Right cardiac atrium (tissue), 5 donors: ENCODE results near the gene EFHC1. TPM values are rescaled to one million over a fixed set of nuclear protein-coding genes. Genes with fewer than 3 reads are reported as not detected.
A peak's percentile ranks its signal among the peaks of the same experiment; 100 is the strongest.

Source experiments
- ATAC-seq, 2 donors: fragments of 200-7000 bp; cut with Tn5 transposase; one replicate each; pipeline versions ENCODE4 v1.8.0 to v1.9.1; 2020; ENCODE audit warnings: moderate library complexity in 2 of 2, mild to moderate bottlenecking in 1 of 2
- DNase-seq, 3 donors: peaks; one replicate each; pipeline ENCODE4 v3.0.0-alpha.2; 2020
- H3K27ac ChIP-seq: one replicate; pipeline ENCODE4 v1.5.1; 2013; ENCODE audit warnings: mild to moderate bottlenecking, low read length, control low read depth, moderate library complexity
- H3K27me3 ChIP-seq: one replicate; pipeline ENCODE4 v1.6.1; 2013; ENCODE audit not compliant: control insufficient read depth, insufficient read depth
- H3K4me1 ChIP-seq: one replicate; pipeline ENCODE4 v1.6.1; 2013; ENCODE audit warnings: low read length; ENCODE audit not compliant: control insufficient read depth, insufficient read depth
- H3K4me3 ChIP-seq: one replicate; pipeline ENCODE4 v1.5.1; 2013; ENCODE audit warnings: low read length, control low read depth
- H3K9me3 ChIP-seq: one replicate; pipeline ENCODE4 v1.6.1; 2013; ENCODE audit warnings: low read length; ENCODE audit not compliant: control insufficient read depth
- WGBS: extraction: QIAGEN DNeasy Blood & Tissue Kit; methylation state at CpG from one replicate; pipeline ENCODE4 v1.1.7; 2013; 5-methylcytosine and 5-hydroxymethylcytosine counted together
- intact Hi-C, 4 donors: fragments of 100-400 bp; cut with DNase I; formaldehyde crosslinking; loops; one replicate each; pipeline versions ENCODE4 v1.11.0 to v1.14.0; 2022 to 2023
- polyA plus RNA-seq: library from polyadenylated mRNA; stranded (reverse); fragments of 200-250 nt; gene quantifications from one replicate; pipeline ENCODE4 v1.2.3, GENCODE V29; 2013
- total RNA-seq, 4 donors: library from RNA; stranded (reverse); fragmentation: NEBNext Ultra II Directional; extraction: Animal tissue kit (Norgen Biotek cat#: 25700); gene quantifications; one replicate each; pipeline ENCODE4 v1.2.1, GENCODE V29; 2021
- donor health status: healthy with polysubstance abuse.
- donor health status: DM: no; HTN: yes; CAD: no.
- donor health status: DM: no; HTN: no; CAD: no.
- donor health status: DM: no; HTN: yes; CAD: no; lungs with severe emphysema.
- donor health status: DM: yes; HTN: yes; CAD: no.

Gene EFHC1
- total and polyA plus RNA-seq, 5 donors: 4.9 to 10.5 (median 10.0) TPM

DNA sequence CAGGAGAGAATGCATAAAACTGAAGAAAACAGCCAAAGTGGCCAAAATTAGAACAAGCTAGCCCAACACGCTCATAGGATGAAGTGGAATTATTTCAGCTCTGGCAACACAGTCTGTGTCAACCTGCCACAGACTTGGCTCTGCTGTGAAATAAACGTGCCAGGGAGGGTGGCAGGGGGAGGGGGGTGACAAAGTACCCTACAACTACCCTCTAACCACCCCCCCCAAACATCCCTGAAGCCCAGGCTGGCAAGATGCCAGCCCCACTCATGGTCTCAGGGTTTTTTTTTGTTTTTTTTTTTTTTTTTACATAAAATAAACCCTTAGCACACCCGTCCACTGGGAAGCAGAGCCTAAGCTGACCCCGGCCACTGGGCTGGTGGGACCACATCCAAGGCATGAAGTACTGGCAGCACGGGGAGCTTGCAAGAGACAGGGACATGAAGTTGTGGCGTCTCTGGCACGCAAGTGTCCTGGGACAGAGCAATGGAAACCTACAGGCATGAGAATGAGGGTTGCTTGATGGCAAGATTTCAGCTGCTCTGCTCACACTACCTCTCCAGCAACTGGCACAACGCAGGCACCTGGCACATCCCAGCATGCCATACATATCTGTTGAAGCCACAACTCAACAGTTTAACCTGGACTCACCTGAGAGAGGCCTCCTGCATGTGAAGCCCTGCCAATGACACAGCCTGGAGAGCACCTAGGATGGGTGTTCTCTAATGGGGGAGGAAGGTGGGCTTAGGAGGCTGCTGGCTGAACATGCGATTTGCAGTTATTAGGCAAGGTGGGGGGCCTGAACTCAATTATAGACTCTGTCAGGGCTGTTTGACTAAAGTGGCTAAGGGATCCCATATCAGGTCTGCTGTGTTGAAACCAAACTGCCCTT is 80.3 kb downstream of the EFHC1 start:
- intact Hi-C loops: loop anchor here in 3 of 4 donors (2.0 to 10.0 kb wide), 4 partner anchors 74 to 82 kb away; partner anchors contain the start of genes TRAM2 (in 3 of the 3) and EFHC1 (in 1 of the 3)
- H3K9me3 ChIP-seq: no peaks in the 10 kb centered on the region
- H3K27ac ChIP-seq: peak overlapping the region; percentile 97
- 56% methylated on average over 9 of the region's 9 CpGs for WGBS
- peak; percentile 47 to 74 (median 72) for DNase-seq
- H3K27me3 ChIP-seq: no peaks in the 10 kb centered on the region
- peak in 1 of 2 donors; percentile 23 for ATAC-seq
- no peak overlapping the region for H3K4me3 ChIP-seq
- peaks cover 16% of the 10 kb centered on the region for H3K4me1 ChIP-seq

DNA sequence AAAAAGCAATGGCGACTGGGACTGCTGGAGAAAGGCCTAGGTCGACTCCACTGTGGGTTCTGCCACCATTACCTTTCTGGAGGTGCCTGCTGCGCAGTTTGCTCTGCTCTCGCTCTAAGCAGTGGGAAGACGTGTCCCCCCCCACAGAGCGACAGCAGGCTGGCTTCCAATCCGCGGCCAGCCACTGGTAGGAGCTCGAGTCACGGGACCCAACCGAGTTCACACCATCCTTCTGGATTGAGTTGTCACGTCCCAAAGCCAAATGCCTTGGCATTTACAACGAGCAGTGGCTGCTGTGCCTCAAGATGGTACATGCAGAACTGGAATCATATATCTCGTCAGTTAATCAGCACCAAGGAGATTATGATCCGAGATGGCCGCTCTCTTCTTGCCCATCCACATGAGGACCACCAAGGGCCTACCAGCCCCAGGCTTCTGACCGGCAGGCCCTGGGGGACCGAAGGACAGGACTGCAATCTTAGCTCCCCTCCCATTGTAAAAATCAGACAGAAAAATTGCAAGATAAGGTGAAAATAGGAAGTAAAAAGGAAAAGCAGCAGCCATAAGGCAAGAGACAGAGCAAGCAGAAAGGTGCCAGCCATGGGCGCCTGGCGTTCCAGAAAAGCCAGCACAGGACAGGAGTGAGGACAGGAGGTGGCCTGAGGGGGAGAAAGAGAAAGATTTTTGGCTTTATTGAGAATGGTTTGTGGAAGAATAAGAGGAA is 82.3 kb downstream of the EFHC1 start:
- Histone ChIP-seq H3K4me3 (no peak overlapping the region), H3K27ac (no peak overlapping the region), H3K4me1 (peaks cover 22% of the 10 kb centered on the region), H3K9me3 (no peaks in the 10 kb centered on the region), H3K27me3 (no peaks in the 10 kb centered on the region)
- intact Hi-C loops: loop anchor here in 3 of 4 donors (5.0 to 10.0 kb wide), 3 partner anchors 72 to 78 kb away; partner anchors contain the start of genes TRAM2 (in 3 of the 3) and EFHC1 (in 1 of the 3)
- ATAC-seq (no peak), DNase-seq (no peak)
- 83% methylated on average over 20 of the region's 20 CpGs for WGBS

DNA sequence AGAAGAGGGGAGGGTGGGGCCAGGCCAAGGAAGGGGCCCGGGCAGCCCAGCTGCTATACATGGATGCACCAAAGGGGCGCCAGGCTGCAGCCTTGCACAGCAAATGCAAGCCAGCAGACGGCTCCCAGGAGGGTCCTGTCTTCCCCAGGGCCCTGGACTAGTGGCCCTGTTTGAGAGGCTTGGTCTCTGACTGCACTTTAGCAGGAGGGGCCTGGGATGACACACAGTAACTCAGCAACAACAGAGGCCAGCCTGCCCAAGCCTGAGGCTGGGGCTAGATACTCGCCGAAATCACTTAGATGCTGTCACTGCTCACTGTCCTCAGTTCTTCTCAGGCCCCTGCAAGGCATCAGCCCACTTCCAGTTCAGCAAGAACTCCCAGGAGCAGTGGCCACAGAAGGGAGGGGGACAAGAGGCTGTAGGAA is 83.2 kb downstream of the EFHC1 start:
- Histone ChIP-seq H3K27ac (peak overlapping the region; percentile 58), H3K4me1 (peaks cover 20% of the 10 kb centered on the region), H3K9me3 (no peaks in the 10 kb centered on the region), H3K4me3 (no peak overlapping the region), H3K27me3 (no peaks in the 10 kb centered on the region)
- intact Hi-C loops: loop anchor here in 3 of 4 donors (5.0 to 10.0 kb wide), 3 partner anchors 71 to 79 kb away; partner anchors contain the start of genes TRAM2 (in 3 of the 3) and EFHC1 (in 1 of the 3)
- ATAC-seq (no peak), DNase-seq (no peak)
- 64% methylated on average over 5 of the region's 5 CpGs for WGBS

DNA sequence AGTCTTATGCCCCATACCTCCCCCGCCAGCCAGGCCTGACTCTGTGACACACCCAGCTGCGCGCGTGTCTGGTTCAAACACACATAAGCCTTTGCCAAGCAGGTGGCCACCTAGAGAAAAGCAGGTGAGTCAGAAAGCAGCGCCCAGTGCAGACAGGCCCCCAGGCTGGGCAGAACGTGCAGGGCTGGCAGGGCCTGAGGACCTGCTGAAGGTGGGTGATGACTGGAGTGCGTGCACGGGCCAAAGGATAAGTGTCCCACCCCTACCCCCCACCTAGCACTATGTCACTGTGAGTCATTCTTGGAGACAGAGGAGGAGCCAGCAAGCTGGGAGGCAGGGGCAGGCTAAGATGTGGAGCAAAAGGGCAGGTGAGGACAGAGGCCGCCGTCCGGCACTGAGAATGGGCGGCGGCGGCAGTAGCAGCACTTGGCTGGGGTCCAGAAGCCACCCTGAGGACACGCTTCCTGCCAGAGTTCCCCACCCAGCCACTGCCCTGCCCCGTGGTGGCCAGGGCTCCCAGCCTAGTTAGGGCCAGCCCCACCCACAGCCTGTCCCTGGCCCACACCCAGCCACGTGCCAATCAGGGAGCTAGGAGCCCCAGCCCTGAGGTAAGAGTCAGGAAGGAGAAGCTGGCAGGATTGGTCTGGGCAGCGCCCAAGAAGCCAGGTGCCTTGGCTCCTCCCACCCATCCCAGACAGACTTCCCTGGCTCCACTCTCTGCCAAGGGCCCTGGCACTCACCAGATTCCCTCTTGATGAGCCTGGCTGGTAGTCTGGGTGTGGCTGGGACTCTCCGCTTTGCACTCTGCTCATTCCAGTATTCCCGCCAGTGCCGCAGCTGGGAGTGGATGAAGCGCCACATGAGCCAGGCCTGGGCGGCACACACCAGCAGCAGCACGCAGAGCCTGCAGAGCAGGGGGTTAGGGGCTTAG is 84.0 kb downstream of the EFHC1 start:
- no peaks in the 10 kb centered on the region for H3K27me3 ChIP-seq
- 41% methylated on average over 24 of the region's 24 CpGs for WGBS
- H3K4me3 ChIP-seq: no peak overlapping the region
- H3K9me3 ChIP-seq: no peaks in the 10 kb centered on the region
- peak; percentile 89 to 93 for ATAC-seq
- intact Hi-C loops: loop anchor here in 3 of 4 donors (5.0 to 10.0 kb wide), 3 partner anchors 71 to 79 kb away; partner anchors contain the start of genes TRAM2 (in 3 of the 3) and EFHC1 (in 1 of the 3)
- H3K4me1 ChIP-seq: peaks cover 13% of the 10 kb centered on the region
- DNase-seq: peak; percentile 92 to 94 (median 94)
- H3K27ac ChIP-seq: peak overlapping the region; percentile 58

DNA sequence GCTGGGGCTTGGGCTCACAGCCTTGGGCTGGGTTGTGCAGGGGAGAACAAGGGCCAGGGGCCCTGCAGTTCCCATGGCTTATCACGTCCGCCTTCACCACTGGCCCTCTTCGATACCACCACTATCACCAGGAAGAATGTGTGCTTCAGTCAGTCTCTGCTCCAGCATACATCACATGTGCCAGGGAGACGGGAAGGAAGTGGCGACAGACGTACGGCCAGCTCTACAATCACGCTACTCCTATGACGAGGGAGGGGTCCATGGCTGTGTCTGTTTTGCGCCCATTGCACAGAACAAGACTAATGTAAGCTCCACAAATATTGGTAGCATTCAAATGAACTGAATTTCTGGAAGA is 84.6 kb downstream of the EFHC1 start:
- DNase-seq: peak in 1 of 3 donors; percentile 42
- peak in 1 of 2 donors; percentile 7 for ATAC-seq
- H3K27me3 ChIP-seq: no peaks in the 10 kb centered on the region
- H3K4me1 ChIP-seq: peaks cover 13% of the 10 kb centered on the region
- peak overlapping the region; percentile 38 for H3K27ac ChIP-seq
- H3K4me3 ChIP-seq: no peak overlapping the region
- intact Hi-C loops: loop anchor here in 3 of 4 donors (5.0 to 10.0 kb wide), 3 partner anchors 70 to 80 kb away; partner anchors contain the start of genes TRAM2 (in 3 of the 3) and EFHC1 (in 1 of the 3)
- H3K9me3 ChIP-seq: no peaks in the 10 kb centered on the region
- WGBS: 57% methylated on average over 10 of the region's 10 CpGs

DNA sequence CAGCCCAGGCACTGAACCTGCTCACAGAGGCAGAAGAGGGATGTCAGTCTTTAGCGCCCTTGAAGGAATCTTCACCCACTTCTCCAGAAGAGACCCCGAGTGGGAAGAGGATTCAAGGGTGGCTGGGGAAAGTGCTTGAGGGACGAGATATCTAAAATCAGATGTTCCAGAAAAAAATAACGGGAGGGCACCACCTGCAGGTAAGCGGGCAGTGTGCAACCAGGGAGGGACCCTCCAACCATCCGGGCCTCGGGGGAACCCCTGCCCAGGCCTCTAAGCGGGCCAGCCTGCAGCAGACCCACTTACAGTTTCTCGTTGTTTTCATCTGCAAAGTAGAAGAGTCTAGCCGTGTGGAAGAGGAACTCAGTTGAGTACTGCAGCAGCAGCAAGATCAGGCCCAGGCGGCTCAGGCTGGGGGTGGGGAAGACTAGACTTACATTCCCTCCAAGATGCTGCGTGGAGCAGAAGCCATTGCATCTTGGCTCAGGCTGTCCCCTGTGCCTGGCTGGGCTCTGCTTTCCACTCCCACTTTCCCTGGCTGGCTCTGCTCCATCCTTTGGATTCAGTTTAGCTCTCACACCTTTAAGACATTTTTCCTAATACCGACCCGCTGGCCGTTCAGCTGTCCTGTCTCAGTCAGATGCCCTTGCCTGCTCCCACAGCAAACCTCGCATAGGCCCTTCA is 85.7 kb downstream of the EFHC1 start:
- intact Hi-C loops: loop anchor here in 2 of 4 donors (10.0 kb wide), 2 partner anchors 69 to 81 kb away; partner anchors contain the start of genes EFHC1 (in 1 of the 2) and TRAM2 (in 1 of the 2)
- Histone ChIP-seq H3K27ac (no peak overlapping the region), H3K27me3 (no peaks in the 10 kb centered on the region), H3K9me3 (no peaks in the 10 kb centered on the region), H3K4me1 (peaks cover 13% of the 10 kb centered on the region), H3K4me3 (no peak overlapping the region)
- ATAC-seq (no peak), DNase-seq (peak in 1 of 3 donors; percentile 61)
- 69% methylated on average over 16 of the region's 16 CpGs for WGBS

DNA sequence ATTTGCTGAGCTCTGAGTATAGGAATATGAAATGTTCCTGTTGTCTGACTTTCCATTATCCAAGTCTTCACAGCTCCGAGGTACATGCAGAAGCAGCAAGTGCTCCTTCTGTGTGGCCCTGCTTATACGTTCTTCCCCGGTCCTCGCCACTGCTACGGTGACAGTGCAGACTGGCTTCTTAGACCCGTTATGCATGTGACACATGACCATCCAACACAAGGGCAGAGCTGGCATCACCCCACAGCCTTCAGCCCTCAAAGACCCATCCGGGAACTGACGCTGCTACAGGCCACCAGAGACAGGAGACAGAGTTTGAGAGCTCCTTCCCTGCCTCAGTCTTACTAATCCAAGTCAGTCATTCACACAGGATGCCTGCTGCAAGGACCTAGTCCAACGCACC is 86.3 kb downstream of the EFHC1 start:
- Histone ChIP-seq H3K9me3 (no peaks in the 10 kb centered on the region), H3K4me1 (peaks cover 17% of the 10 kb centered on the region), H3K27me3 (no peaks in the 10 kb centered on the region), H3K4me3 (no peak overlapping the region), H3K27ac (no peak overlapping the region)
- no peak for ATAC-seq
- peak in 1 of 3 donors; percentile 20 for DNase-seq
- WGBS: 67% methylated on average over 9 of the region's 9 CpGs
- intact Hi-C loops: loop anchor here in 2 of 4 donors (10.0 kb wide), 2 partner anchors 68 to 82 kb away; partner anchors contain the start of genes EFHC1 (in 1 of the 2) and TRAM2 (in 1 of the 2)

DNA sequence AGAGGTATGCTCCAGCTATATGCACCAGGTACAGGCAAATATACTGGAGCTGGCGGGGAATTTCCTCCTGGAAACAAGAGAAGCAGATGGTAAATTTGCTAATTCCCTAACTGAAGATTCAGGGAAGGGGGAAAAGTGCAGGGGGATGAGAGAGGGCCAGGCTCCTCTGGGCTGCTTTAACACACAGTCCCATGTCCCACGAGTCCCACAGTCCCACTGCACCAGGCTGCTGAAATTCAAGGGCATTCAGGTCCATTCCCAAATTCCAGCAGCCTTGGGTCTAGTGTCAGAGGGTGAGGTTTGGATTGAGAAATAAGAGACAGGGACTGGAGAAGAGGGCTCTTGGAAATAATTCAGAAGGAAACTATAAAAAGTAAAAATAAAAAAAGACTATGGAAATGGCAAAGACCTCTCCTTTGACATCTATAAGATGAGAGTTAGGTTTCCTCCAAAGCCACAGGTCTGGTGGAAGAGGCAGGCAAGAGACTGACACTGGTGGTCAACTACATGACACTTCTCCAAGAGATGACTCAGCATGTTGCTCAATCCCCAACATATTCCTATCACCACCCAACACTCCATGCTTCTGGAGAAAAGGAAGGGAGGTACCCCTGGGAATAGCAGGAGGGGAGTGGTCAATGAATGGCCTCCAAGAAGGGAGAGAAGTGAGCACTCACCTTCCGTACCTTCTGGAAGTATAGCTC is 87.6 kb downstream of the EFHC1 start:
- DNase-seq (peak in 1 of 3 donors; percentile 12), ATAC-seq (no peak)
- Histone ChIP-seq H3K27me3 (no peaks in the 10 kb centered on the region), H3K27ac (no peak overlapping the region), H3K4me1 (peaks cover 20% of the 10 kb centered on the region), H3K9me3 (no peaks in the 10 kb centered on the region), H3K4me3 (no peak overlapping the region)
- 89% methylated on average over 3 of the region's 3 CpGs for WGBS
- intact Hi-C loops: loop anchor here in 2 of 4 donors (10.0 kb wide), 2 partner anchors 67 to 83 kb away; partner anchors contain the start of genes EFHC1 (in 1 of the 2) and TRAM2 (in 1 of the 2)

DNA sequence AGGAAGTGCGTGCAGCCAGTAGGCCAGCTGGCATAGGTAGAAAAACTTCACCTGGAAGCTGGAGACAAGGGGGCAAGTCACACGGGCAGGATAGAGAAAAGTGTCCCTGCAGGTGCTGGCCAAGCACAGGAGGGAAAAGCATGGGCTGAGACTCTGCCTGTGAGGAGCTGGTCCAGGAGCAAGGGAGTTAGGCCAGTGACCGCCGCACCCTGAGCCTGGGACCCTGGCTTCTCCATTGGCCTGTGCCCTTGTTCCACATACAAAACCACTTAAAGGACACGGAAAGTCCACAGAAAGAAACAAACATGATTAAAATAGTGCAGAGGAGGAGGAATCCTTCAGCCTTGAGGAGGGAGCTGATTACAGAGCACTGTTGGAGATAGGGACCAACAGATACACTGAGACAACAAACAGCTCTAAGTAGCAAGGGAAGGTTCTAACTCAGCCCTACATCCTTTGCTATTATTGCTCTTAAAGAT is 88.2 kb downstream of the EFHC1 start:
- Histone ChIP-seq H3K27me3 (no peaks in the 10 kb centered on the region), H3K9me3 (no peaks in the 10 kb centered on the region), H3K4me3 (no peak overlapping the region), H3K27ac (no peak overlapping the region), H3K4me1 (peaks cover 22% of the 10 kb centered on the region)
- intact Hi-C loops: loop anchor here in 2 of 4 donors (10.0 kb wide), 2 partner anchors 67 to 83 kb away; partner anchors contain the start of genes EFHC1 (in 1 of the 2) and TRAM2 (in 1 of the 2)
- ATAC-seq: no peak
- peak in 1 of 3 donors; percentile 36 for DNase-seq
- WGBS: 94% methylated on average over 5 of the region's 5 CpGs
